Measurements from ENCODE around the gene SYT2.
"Not testable (repeated sequence)": the region's sequence is repeated elsewhere in the genome, so short reads cannot be mapped to it uniquely, and the experiment has no call there.

The SYT2 gene

GRCh38 chr1:202590975-202591411, 119.3 kb downstream of the SYT2 start:
- DNase-seq (ENCODE audit: low spot score), result no peak

- DNase-seq (ENCODE audit: low spot score), result no peak
Measured at GRCh38 chr1:202590126-202590525, 120.1 kb downstream of the SYT2 start.

GRCh38 chr1:202589190-202589930, 120.9 kb downstream of the SYT2 start:
- DNase-seq (ENCODE audit: low spot score), result peak; percentile 94

- no peak for DNase-seq (ENCODE audit: low spot score)
Measured at GRCh38 chr1:202588503-202589189, 121.6 kb downstream of the SYT2 start.

GRCh38 chr1:202587859-202588485, 122.3 kb downstream of the SYT2 start:
- no peak for DNase-seq (ENCODE audit: low spot score)

GRCh38 chr1:202586871-202587270, 123.4 kb downstream of the SYT2 start:
- DNase-seq (ENCODE audit: low spot score), result no peak

GRCh38 chr1:202586018-202586821, 124.0 kb downstream of the SYT2 start:
- DNase-seq (ENCODE audit: low spot score), result peak; percentile 24

GRCh38 chr1:202585590-202585933, 124.7 kb downstream of the SYT2 start:
- peak; percentile 22 for DNase-seq (ENCODE audit: low spot score)

GRCh38 chr1:202584707-202585589, 125.3 kb downstream of the SYT2 start:
- DNase-seq (ENCODE audit: low spot score), result no peak

GRCh38 chr1:202582350-202582749, 127.9 kb downstream of the SYT2 start:
- DNase-seq (ENCODE audit: low spot score), result not testable (repeated sequence)

- DNase-seq (ENCODE audit: low spot score), result no peak
Measured at GRCh38 chr1:202580619-202581018, 129.6 kb downstream of the SYT2 start.

GRCh38 chr1:202579806-202580205, 130.4 kb downstream of the SYT2 start:
- DNase-seq (ENCODE audit: low spot score), result peak; percentile 76

GRCh38 chr1:202578565-202578964, 131.7 kb downstream of the SYT2 start:
- DNase-seq (ENCODE audit: low spot score), result no peak

- no peak for DNase-seq (ENCODE audit: low spot score)
Measured at GRCh38 chr1:202578001-202578504, 132.2 kb downstream of the SYT2 start.

- no peak for DNase-seq (ENCODE audit: low spot score)
Measured at GRCh38 chr1:202577381-202577780, 132.9 kb downstream of the SYT2 start.

- DNase-seq (ENCODE audit: low spot score), result peak; percentile 72
Measured at GRCh38 chr1:202576816-202577215, 133.4 kb downstream of the SYT2 start.

GRCh38 chr1:202575918-202576653, 134.2 kb downstream of the SYT2 start:
- peak; percentile 43 for DNase-seq (ENCODE audit: low spot score)

- no peak for DNase-seq (ENCODE audit: low spot score)
Measured at GRCh38 chr1:202572867-202573266, 137.4 kb downstream of the SYT2 start.

- peak; percentile 46 for DNase-seq (ENCODE audit: low spot score)
Measured at GRCh38 chr1:202571719-202572339, 138.4 kb downstream of the SYT2 start.

Measured in AG20443 (cell line).